GM19099 (cell line): ENCODE measurements around the gene CDC6.

Experiments
- POLR2A ChIP-seq: IDR thresholded peaks from 3 replicates; pipeline ENCODE4 v1.6.1; 2011; ENCODE audit warnings: low read depth; ENCODE audit not compliant: insufficient read length; ENCODE audit errors: extremely low read depth

The CDC6 gene

DNA sequence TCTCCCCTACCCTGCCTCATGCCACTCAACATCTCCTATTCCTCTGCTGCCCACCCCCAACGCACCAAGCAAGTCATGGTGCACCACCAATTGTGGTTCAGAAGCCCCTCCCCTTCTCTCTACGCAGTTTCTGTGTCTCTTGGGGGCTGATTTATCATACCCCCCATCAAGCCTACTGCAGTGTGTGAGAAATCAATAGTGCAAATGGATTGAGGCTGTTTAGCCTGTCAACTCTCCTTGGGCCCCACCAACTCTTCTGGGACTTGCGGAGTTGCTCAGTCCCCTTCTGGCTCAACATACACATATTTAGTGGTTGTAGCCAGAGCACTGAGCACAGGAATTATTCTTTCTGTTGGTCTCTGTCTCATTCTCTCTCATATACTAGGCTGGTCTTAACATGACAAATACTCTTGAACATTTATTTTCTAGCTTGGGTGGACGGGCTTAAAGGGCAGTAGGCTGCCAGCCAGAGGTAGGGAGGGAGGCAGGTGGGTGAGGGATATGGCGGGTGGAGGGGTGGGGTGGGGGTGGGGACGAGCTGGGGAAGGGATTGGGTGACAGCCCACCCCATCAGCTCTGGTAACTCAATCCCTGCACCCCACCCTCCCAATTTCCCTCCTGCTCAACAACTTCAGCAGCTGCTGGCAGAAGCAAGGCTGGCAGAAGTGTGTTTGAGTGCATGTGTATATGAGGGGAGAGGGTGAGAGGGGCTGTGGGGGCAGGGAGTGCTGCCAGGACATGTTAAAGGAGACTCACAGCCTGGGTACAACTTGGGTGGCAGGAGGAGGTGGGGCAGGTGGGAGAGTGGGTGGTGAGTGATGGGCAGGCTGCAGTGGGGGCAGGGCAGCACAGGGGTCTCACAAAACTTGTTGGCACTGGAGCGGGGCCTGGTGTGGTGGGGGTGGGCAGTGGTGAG lies 26.2 kb downstream of the CDC6 start:
- TF ChIP-seq POLR2A, result no peak

DNA sequence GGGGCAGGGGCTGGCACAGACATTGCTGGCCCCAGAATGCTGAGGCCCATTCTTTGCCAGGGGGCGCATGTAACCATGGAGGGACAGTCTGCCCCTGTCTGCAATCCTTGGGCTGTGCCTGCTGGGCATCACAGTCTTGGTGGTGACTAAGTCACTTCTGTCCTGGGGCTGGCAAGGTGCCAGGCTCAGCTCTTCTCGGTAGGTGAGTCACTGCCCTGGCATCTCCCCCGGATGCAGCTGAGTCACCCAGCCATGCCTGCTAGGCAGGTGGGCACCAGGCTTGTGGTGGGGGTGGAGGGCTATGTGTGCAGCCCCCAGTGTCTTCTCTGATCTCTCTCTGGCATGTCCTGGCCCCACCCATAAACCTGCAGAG lies 26.9 kb downstream of the CDC6 start:
- no peak for TF ChIP-seq POLR2A

GRCh38 chr17:40315206-40315605 lies 27.5 kb downstream of the CDC6 start:
- TF ChIP-seq POLR2A, result no peak

- TF ChIP-seq POLR2A, result no peak
Measured at GRCh38 chr17:40315678-40316570, 28.2 kb downstream of the CDC6 start.

- no peak for TF ChIP-seq POLR2A
Measured at GRCh38 chr17:40316571-40317344, 29.1 kb downstream of the CDC6 start.

DNA sequence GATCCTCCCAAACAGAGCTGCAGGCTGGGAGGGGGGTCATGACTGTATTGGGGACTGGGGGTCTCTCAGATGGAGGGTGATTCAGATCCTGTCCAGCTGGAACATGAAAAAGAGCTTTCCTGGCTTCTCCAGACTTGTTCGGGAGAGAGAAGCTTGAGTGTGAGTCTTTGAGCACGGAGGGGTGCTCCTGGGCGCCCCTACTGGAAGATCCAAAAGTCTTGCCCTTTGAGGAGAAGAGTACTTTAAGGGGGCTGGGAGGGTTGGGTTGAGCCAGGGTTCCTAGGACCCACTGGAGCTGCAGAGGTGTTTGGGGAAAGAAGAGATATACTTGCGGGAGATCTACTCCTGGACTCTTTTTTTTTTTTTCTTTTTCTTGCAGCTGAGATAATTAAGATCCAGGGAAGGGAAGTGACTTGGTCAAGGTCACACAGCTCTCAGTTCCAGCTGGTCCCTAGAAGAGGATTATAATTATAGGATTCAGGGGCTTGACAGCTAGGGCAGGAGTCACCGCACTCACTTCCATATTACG lies 29.7 kb downstream of the CDC6 start:
- no peak for TF ChIP-seq POLR2A

DNA sequence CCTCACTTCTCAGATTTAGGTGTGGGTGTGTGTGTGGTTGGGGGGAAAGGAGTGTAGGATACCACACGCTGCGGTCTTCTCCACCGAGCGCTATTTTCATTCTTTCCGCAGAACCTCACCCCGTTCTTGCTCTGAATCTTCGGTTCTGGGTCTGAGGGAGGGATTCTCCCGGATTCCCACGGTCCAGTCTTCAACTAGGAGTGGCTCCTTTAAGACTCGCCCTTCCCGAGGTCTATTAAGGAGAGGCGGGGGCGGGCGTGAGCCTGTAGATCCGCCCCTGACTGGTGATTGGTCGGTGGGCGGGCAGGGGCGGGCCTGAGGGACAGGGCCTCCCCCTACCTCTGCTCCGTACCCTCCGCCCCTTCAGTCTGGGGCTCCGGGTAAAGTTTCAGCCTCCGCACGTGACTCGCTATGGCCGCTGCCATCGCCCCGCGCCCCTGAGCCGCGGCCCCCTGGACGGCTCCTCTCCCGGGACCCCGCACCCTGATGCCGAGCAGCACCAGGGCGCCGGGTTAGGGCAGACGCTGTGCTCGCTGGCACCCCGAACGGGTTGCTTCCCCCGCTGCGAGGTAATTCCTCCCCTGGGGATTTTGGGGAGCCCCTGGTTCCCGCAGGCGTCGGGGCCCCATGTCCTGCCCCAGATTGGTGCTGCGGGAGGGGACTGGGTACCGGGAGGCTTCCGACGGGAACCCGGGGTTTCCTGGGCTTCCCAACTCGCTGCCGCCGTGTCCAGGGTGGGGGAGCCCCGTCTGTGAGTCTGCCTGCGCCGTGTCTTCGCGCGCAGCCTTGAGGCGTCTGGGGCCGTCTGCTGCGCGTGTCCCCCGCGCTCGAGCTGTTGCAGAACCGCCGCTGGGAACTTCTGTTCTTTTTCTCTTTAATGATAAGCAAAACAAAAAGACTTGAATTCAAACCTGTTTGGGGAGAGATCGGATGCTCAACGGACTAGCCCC lies 30.5 kb downstream of the CDC6 start:
- TF ChIP-seq POLR2A, result peak; percentile 80

- peak; percentile 7 for TF ChIP-seq POLR2A
Measured at GRCh38 chr17:40318830-40319391, 31.2 kb downstream of the CDC6 start.

DNA sequence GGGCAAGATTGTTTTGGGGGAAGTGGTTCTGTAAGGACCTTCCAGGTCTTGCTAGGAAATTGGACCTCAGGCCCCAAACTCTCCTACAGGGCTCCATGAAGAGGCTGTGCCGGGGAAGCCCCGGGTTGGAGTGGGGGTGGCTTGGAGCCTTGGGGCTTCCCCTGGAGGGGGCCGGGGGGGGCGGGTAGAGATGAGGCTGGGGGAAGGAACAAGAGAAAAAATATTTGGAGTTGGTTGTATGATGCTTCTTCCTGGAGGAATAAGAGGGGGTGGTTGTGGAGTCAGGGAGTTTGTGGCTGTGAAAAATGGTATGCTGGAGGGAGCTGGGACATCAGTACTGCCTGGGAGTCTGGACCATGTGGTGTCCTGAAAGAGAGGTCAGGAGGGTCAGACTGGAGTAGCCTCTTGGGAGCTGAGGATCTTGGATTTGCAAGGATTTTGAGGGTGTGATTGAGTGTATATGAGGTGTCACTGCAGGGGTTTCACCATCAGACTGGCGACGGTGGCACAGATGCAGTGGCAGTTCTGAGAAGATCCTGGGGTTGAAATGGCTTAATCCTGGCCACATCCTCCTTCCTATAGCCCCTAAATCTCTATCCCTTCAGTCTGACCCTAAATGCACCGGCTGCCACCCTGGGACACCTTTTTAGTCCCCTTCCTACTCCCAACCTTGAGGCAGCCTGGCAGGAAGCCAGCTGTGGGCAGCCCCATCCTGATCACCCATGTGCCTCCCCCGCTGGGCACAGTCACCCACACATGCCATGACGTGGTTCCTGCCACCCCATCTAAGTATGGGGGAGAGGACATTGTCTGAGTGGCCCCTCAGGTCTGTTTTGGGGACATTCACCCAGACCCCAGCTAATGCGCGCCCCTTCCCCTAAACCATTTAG lies 32.2 kb downstream of the CDC6 start:
- no peak for TF ChIP-seq POLR2A

DNA sequence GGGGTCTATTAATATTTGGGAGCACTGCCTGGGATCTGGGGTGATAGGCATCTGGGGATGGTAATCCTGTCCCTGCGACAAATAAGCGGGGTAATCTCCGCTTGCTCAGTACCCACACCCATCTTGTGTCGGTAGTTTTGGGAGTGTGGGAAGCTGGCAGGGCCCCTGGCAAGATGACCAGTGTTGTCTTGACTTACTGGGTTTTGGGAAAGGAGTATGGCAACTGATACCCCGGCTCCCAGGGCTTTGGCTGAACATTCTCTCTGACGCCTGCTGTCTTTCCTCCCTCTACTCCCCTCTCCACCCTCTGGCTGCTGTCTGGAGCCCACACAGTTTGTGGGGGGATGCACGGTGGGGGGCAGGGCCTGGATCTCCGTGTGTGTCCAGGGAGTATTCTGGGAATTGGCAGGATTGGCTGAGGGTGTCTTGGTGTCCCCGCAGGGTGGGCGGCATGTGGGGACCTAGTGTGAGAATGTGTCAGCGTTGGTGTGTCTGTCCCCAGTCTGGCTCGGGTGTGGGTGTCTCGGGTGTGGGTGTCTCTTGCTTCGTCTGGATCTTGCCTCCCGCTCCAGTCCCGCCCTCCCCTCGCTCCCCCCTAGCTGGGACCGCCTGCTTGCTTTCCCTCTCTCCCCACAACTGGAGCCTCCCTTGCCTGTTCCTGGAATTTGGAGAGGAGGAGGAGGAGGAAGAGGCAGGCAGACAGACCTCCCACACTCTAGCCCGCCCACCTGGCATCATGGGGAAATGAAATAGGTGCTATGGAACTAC lies 33.3 kb downstream of the CDC6 start:
- no peak for TF ChIP-seq POLR2A

GRCh38 chr17:40321524-40321929 lies 33.8 kb downstream of the CDC6 start:
- peak; percentile 22 for TF ChIP-seq POLR2A

DNA sequence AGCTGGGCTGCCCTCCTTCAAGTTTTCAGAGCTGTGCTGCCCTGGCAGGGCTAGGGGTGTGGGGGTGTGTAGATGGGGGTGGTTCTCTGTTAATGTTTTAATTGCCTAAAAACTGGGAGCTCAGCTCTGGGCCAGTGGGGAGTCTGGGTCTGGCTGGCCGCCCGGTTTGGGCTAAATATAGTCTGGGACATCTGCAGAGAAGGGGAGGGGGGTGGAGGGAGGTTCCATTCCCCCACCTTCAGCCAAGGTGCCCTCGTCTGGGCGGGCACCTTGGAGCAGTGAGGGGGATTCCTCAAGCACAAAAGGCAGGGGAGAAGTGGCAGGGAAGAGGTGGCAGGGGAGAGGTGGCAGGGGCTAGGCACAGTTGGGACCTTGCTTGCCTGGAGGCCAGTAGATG lies 34.3 kb downstream of the CDC6 start:
- TF ChIP-seq POLR2A, result no peak
